ENCODE data around the gene FSTL3.
"Not testable (repeated sequence)": the region's sequence is repeated elsewhere in the genome, so short reads cannot be mapped to it uniquely, and the experiment has no call there.

FSTL3 gene

DNA sequence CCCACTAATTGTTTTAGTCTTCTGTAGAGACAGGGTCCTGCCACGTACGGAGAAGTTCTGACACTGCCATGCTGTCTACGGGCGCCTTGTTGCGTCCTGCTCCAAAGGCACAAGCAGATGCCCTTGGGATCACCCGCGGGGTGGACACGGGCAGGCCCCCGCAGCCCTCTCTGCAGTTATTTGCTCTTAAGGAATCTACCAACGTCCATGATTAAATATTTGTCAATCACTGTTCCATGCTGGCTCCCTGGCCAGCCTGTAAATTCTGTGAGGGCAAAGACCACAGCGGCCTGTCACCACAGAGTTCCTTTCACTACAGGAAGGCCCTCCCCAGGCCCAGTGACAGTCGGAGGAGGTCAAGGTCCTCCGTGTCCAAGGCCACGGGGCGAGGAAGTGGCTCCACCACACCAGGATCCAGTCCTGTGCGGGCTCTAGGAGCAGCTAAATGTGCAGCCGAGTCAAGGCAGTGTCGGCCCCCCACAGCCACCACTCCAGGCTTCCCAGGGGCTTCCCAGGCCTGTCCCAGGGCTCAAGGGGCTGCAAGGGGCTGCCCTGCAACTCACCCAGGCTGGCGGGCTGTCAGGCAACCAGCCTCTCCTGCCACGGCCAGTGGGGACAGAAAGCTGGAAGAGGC, 15.3 kb upstream of the FSTL3 start:
- ATAC-seq (replicated peaks): no peak
- Mint-ChIP-seq H3K4me1 (ENCODE audit: low read depth in 2 of 2) (peaks cover 42 to 65% of the 10 kb centered on the region in 2 donors), H3K9me3 (no peaks in the 10 kb centered on the region), H3K27me3 (no peaks in the 10 kb centered on the region), H3K36me3 (ENCODE audit: insufficient read depth) (peaks cover 70% of the 10 kb centered on the region), H3K27ac (peak overlapping the region; percentile 99 to 100), H3K4me3 (peak overlapping the region; percentile 94 to 98)
- no peak for DNase-seq

- peak overlapping the region; percentile 99 to 100 for H3K27ac Mint-ChIP-seq
- H3K36me3 Mint-ChIP-seq (ENCODE audit: insufficient read depth): peaks cover 62% of the 10 kb centered on the region
- H3K27me3 Mint-ChIP-seq: no peaks in the 10 kb centered on the region
- ATAC-seq (replicated peaks) (peak; percentile 28), DNase-seq (peak; percentile 55 to 65 (median 59))
- H3K9me3 Mint-ChIP-seq: no peaks in the 10 kb centered on the region
- peak overlapping the region; percentile 94 to 98 for H3K4me3 Mint-ChIP-seq
- peaks cover 36 to 58% of the 10 kb centered on the region in 2 donors for H3K4me1 Mint-ChIP-seq (ENCODE audit: low read depth in 2 of 2)
These were observed 14.6 kb upstream of the FSTL3 start for GRCh38 chr19:661427-662196.

- H3K27ac Mint-ChIP-seq: peak overlapping the region; percentile 99 to 100
- DNase-seq: peak; percentile 58 to 62 (median 60)
- peaks cover 31 to 52% of the 10 kb centered on the region in 2 donors for H3K4me1 Mint-ChIP-seq (ENCODE audit: low read depth in 2 of 2)
These were observed 13.8 kb upstream of the FSTL3 start for GRCh38 chr19:662207-662961.

GRCh38 chr19:662962-663681, 13.1 kb upstream of the FSTL3 start, which contains the start of gene RNF126:
RNF126 (minus strand) TSS chr19:663214; CDS start chr19:663121, 93 bp downstream.
- ATAC-seq (replicated peaks): peak; percentile 31
- Mint-ChIP-seq H3K4me1 (ENCODE audit: low read depth in 2 of 2) (peaks cover 28 to 47% of the 10 kb centered on the region in 2 donors), H3K36me3 (ENCODE audit: insufficient read depth) (peaks cover 50% of the 10 kb centered on the region), H3K27me3 (no peaks in the 10 kb centered on the region), H3K27ac (peak within 1 kb of the TSS; percentile 99 to 100), H3K4me3 (peak within 1 kb of the TSS; percentile 94 to 98), H3K9me3 (no peaks in the 10 kb centered on the region)
- DNase-seq: peak; percentile 75 to 84 (median 81)

More at GRCh38 chr19:662207-662961, 13.8 kb upstream of the FSTL3 start:
- ATAC-seq (replicated peaks): peak; percentile 8
- H3K9me3 Mint-ChIP-seq: no peaks in the 10 kb centered on the region
- peak overlapping the region; percentile 94 to 98 for H3K4me3 Mint-ChIP-seq
- H3K36me3 Mint-ChIP-seq (ENCODE audit: insufficient read depth): peaks cover 58% of the 10 kb centered on the region
- no peaks in the 10 kb centered on the region for H3K27me3 Mint-ChIP-seq

DNA sequence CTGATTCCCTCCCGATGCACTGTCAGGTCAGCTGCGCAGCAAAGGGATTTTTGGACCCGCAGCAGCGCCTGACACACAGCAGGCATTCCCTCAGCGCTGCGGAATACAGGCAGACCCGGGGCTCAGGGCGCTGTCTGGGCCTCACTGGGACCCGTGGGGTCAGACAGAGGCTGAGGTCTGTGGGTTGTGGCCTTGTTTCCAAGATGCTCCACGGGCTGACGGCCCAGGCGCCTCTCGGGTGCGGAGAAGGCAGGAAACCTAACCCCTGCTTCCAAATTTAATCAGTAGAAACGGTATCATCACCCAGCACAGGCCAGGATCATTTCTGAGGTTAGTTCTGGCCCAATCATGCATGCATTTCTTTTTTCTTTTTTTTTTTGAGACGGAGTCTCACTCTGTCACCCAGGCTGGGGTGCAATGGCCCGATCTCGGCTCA, 12.5 kb upstream of the FSTL3 start:
- DNase-seq (no peak), ATAC-seq (replicated peaks) (no peak)
- Mint-ChIP-seq H3K9me3 (no peaks in the 10 kb centered on the region), H3K27ac (peak overlapping the region; percentile 82 to 92), H3K27me3 (no peaks in the 10 kb centered on the region), H3K4me1 (ENCODE audit: low read depth in 2 of 2) (peaks cover 28 to 42% of the 10 kb centered on the region in 2 donors), H3K36me3 (ENCODE audit: insufficient read depth) (peaks cover 46% of the 10 kb centered on the region), H3K4me3 (peak overlapping the region; percentile 83 to 94)

DNA sequence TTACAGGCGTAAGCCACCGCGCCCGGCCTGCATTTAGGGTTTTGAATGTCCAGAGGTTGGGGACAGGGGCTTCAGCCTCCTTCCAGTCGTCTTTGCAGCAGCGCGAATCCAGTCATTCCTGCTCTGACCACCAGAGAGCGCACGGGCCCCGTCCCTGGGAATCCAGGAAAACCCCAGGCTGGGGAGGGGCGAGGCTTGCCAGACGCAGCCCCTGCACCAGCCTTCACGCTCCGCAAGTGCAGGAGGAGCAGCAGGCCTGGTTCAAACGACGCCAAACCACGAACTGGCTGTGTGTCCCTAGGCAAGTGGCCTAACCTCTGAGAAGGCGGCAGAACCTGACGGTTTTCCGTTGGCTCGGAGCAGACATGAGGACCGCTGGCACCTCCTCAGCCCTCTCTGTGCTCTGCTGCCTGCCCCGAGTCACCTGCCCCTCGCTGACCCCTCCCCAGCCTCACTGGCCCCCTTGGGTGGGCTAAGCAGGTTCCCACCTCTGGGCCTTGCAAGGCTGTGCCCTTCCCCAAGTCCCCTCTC, 11.2 kb upstream of the FSTL3 start:
- Mint-ChIP-seq H3K4me3 (peak overlapping the region; percentile 62 to 83), H3K4me1 (ENCODE audit: low read depth in 2 of 2) (peaks cover 21 to 31% of the 10 kb centered on the region in 2 donors), H3K27me3 (peaks cover 0 to 5% of the 10 kb centered on the region in 2 donors), H3K9me3 (no peaks in the 10 kb centered on the region), H3K36me3 (ENCODE audit: insufficient read depth) (peaks cover 34% of the 10 kb centered on the region), H3K27ac (peak overlapping the region; percentile 28 to 82)
- ATAC-seq (replicated peaks): no peak
- peak; percentile 71 to 75 (median 72) for DNase-seq

DNA sequence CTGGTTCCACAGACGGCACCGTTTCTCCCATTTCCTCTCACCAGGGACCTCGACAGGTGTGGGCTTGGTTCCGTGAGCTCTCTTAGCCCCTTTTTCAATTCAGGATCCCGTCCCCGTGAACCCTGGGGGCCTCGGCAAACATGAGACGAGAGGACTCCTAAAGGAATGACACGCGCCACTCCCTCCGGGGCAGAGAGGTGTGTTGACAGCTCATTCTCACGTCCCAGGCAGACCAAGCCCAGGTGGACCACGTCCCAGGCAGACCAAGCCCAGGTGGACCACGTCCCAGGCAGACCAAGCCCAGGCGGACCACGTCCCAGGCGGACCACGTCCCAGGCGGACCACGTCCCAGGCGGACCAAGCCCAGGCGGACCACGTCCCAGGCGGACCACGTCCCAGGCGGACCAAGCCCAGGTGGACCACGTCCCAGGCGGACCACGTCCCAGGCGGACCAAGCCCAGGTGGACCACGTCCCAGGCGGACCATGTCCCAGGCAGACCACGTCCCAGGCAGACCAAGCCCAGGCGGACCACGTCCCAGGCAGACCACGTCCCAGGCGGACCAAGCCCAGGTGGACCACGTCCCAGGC, 9.1 kb upstream of the FSTL3 start:
- H3K4me3 Mint-ChIP-seq: not testable (repeated sequence)

DNA sequence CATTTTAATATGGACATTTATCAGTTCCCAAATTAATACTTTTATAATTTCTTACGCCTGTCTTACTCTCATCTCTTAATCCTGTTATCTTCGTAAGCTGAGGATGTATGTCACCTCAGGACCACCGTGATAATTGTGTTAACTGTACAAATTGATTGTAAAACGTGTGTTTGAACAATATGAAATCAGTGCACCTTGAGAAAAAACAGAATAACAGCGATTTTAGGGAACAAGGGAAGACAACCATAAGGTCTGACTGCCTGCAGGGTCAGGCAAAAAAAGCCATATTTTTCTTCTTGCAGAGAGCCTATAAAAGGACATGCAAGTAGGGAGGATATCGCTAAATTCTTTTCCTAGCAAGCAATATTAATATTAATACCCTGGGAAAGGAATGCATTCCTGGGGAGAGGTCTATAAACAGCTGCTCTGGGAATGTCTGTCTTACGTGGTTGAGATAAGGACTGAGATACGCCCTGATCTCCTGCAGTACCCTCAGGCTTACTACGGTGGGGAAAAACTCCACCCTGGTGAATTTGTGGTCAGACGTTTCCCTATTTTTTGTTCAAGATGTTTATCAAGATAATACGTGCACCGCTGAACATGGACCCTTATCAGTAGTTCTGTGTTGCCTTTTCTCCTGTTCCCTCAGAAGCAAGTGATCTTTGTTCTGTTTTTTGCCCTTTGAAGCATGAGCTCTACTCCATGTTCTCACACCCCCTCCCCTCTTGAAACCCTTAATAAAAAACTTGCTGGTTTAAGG, 7.3 kb upstream of the FSTL3 start:
- ATAC-seq (replicated peaks); H3K27ac Mint-ChIP-seq; H3K9me3 Mint-ChIP-seq; H3K4me3 Mint-ChIP-seq; H3K36me3 Mint-ChIP-seq (ENCODE audit: insufficient read depth); H3K4me1 Mint-ChIP-seq (ENCODE audit: low read depth in 2 of 2); DNase-seq: not testable (repeated sequence)
- H3K27me3 Mint-ChIP-seq: peaks cover 7 to 10% of the 10 kb centered on the region in 2 donors

More for the DNA sequence above, 9.1 kb upstream of the FSTL3 start:
- H3K9me3 Mint-ChIP-seq; H3K27ac Mint-ChIP-seq; DNase-seq; H3K27me3 Mint-ChIP-seq; ATAC-seq (replicated peaks): not testable (repeated sequence)
- H3K36me3 Mint-ChIP-seq (ENCODE audit: insufficient read depth): peaks cover 13% of the 10 kb centered on the region
- peaks cover 4 to 12% of the 10 kb centered on the region in 2 donors for H3K4me1 Mint-ChIP-seq (ENCODE audit: low read depth in 2 of 2)

DNA sequence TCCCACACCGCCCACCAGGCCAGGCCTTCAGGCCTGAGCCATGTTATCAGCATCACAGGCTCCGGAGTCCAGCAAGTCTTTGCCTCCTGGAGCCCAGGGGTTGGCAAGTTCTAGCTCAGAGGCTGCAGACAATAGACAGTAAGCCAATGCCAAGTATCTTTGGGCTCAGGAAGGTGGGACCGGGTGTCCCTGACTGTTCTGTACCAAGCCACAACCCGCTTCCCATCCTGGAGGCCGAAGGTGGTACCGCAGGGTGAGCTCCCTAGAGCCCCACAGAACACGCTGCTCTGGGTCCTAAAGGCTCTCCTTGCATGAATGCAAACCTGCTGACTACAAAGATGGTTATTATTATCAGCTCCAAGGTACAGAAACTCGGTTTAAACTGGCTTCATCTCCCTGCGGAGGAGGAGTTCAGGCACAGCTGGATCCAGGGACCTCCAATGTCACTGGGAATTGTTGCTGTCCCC, 5.5 kb upstream of the FSTL3 start:
- H3K36me3 Mint-ChIP-seq (ENCODE audit: insufficient read depth): no peaks in the 10 kb centered on the region
- no peak overlapping the region for H3K27ac Mint-ChIP-seq
- H3K27me3 Mint-ChIP-seq: peaks cover 20 to 23% of the 10 kb centered on the region in 2 donors
- H3K9me3 Mint-ChIP-seq: no peaks in the 10 kb centered on the region
- H3K4me3 Mint-ChIP-seq: no peak overlapping the region
- DNase-seq (no peak), ATAC-seq (replicated peaks) (peak; percentile 46)
- H3K4me1 Mint-ChIP-seq (ENCODE audit: low read depth in 2 of 2): peaks cover 0 to 4% of the 10 kb centered on the region in 2 donors

DNA sequence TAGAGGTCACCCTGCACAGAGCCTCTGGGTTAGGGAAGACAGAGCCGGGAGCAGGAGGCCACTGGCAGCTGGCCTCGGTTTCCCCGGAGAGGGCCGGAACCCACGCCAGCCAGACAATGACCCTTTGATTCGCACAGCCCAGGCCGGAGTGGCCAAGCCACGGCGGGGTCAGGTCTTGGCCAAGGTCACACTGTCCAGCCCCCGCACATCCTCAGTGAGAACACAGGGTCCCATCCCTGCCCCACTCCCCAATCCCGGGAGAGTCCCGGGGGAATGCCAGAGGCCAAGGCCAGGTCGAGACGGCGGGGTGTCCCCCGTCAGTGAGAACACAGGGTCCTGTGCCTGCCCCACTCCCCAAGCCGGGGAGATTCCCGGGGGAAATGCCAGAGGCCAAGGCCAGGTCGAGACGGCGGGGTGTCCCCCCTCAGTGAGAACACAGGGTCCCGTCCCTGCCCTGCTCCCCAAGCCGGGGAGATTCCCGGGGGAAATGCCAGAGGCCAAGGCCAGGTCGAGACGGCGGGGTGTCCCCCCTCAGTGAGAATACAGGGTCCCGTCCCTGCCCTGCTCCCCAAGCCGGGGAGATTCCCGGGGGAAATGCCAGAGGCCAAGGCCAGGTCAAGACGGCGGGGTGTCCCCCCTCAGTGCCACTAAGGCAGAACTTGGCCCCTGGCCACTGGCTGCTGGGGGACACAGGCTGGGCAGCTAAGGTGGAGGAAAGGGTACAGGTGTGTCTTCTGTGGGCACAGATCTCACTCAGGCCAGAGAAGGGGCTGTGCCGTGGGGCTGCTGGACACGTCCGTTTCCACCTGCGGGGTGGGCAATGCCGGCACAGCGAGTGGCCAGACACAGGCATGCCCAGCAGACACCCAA, 1.7 kb upstream of the FSTL3 start:
- Mint-ChIP-seq H3K4me3 (no peak overlapping the region), H3K27ac (no peak overlapping the region), H3K36me3 (ENCODE audit: insufficient read depth) (no peaks in the 10 kb centered on the region), H3K27me3 (peaks cover 19 to 23% of the 10 kb centered on the region in 2 donors), H3K4me1 (ENCODE audit: low read depth in 2 of 2) (peaks cover 0 to 4% of the 10 kb centered on the region in 2 donors), H3K9me3 (no peaks in the 10 kb centered on the region)
- DNase-seq: no peak
- no peak for ATAC-seq (replicated peaks)

- Mint-ChIP-seq H3K27me3 (peaks cover 19 to 23% of the 10 kb centered on the region in 2 donors), H3K4me1 (ENCODE audit: low read depth in 2 of 2) (peaks cover 5 to 8% of the 10 kb centered on the region in 2 donors), H3K4me3 (no peak overlapping the region), H3K27ac (no peak overlapping the region), H3K9me3 (no peaks in the 10 kb centered on the region), H3K36me3 (ENCODE audit: insufficient read depth) (peaks cover 4% of the 10 kb centered on the region)
- ATAC-seq (replicated peaks) (no peak), DNase-seq (no peak)
These were observed 219 bp upstream of the FSTL3 start for GRCh38 chr19:676007-676338.

Data from effector memory CD8-positive, alpha-beta T cell (primary cell).